SK-N-SH (cell line): ENCODE measurements around the gene IL27RA. TPM values are rescaled to one million over a fixed set of nuclear protein-coding genes. Genes with fewer than 3 reads are reported as not detected.
"Not testable (repeated sequence)": the region's sequence is repeated elsewhere in the genome, so short reads cannot be mapped to it uniquely, and the experiment has no call there.

Experiments used
- CTCF ChIA-PET: fragments of 300-600, 350-600 bp; formaldehyde crosslinking; extraction: SDS; loops from one replicate; lab custom pipeline; 2021; lab: Yijun Ruan, JAX
- POLR2A ChIA-PET: fragments of 350-600 bp; sonication (Branson Sonifier 250); formaldehyde crosslinking; extraction: SDS; loops from one replicate; lab custom pipeline; 2020; ENCODE audit warnings: antibody characterized with exemption, inconsistent platforms; lab: Yijun Ruan, JAX
- DNase-seq: peaks from one replicate; pipeline ENCODE4 v3.0.0; 2012
- H2AFZ ChIP-seq: fragments of 200-600 bp; sonication (generic); 2 replicates; pipeline ENCODE4 v1.8.1; 2016; ENCODE audit warnings: antibody characterized with exemption, mild to moderate bottlenecking, low read depth
- H3F3A ChIP-seq: fragments of 200-600 bp; sonication (generic); replicated peaks from 2 replicates; pipeline ENCODE3; 2016; ENCODE audit warnings: antibody characterized with exemption, mild to moderate bottlenecking; ENCODE audit not compliant: insufficient read depth
- H3K27ac ChIP-seq, 2 experiments: fragments of 200-500 bp in 1 of 2; fragments of 200-600 bp in 1 of 2; sonication (Bioruptor generic) in 1 of 2; sonication (generic), shearing (Covaris generic) in 1 of 2; 2 replicates each; pipeline versions ENCODE4 v1.5.1 to v1.6.1; 2014 to 2016; ENCODE audit warnings: low read depth in 2 of 2, inconsistent platforms in 1 of 2, low read length in 1 of 2, mild to moderate bottlenecking in 1 of 2, mixed read lengths in 1 of 2
- H3K27me3 ChIP-seq: fragments of 200-600 bp; sonication (generic), shearing (Covaris generic); 2 replicates; pipeline ENCODE4 v1.6.1; 2016; ENCODE audit warnings: mixed run types; ENCODE audit not compliant: insufficient read depth
- H3K36me3 ChIP-seq, 2 experiments: fragments of 200-500 bp in 1 of 2; fragments of 200-600 bp in 1 of 2; sonication (Bioruptor generic) in 1 of 2; sonication (generic) in 1 of 2; replicated peaks in 1 of 2; 2 replicates each; pipeline versions ENCODE3 to v1.5.1; 2014 to 2016; ENCODE audit warnings: low read length in 1 of 2, mild to moderate bottlenecking in 1 of 2; ENCODE audit not compliant: insufficient read depth in 2 of 2, control insufficient read depth in 1 of 2
- H3K4me1 ChIP-seq, 2 experiments: fragments of 200-500 bp in 1 of 2; fragments of 200-600 bp in 1 of 2; sonication (Bioruptor generic) in 1 of 2; sonication (generic), shearing (Covaris generic) in 1 of 2; 2 replicates each; pipeline versions ENCODE4 v1.5.1 to v1.6.1; 2014 to 2016; ENCODE audit warnings: low read depth in 1 of 2, low read length in 1 of 2, mixed run types in 1 of 2; ENCODE audit not compliant: insufficient read depth in 2 of 2, control insufficient read depth in 1 of 2
- H3K4me2 ChIP-seq: fragments of 200-600 bp; sonication (generic), shearing (Covaris generic); 2 replicates; pipeline ENCODE4 v1.6.1; 2017; ENCODE audit warnings: mixed run types
- H3K4me3 ChIP-seq, 2 experiments: fragments of 200-500 bp in 1 of 2; fragments of 200-600 bp in 1 of 2; sonication (Bioruptor generic) in 1 of 2; sonication (generic), shearing (Covaris generic) in 1 of 2; 2 replicates each; pipeline versions ENCODE4 v1.5.1 to v1.8.1; 2014 to 2016; ENCODE audit warnings: low read depth in 2 of 2, inconsistent platforms in 1 of 2, low read length in 1 of 2, mild to moderate bottlenecking in 1 of 2, mixed read lengths in 1 of 2, moderate library complexity in 1 of 2
- H3K79me2 ChIP-seq: fragments of 200-600 bp; sonication (generic); 2 replicates; pipeline ENCODE4 v1.8.1; 2017; ENCODE audit warnings: mild to moderate bottlenecking; ENCODE audit not compliant: insufficient read depth
- H3K9ac ChIP-seq: fragments of 200-600 bp; sonication (generic); 2 replicates; pipeline ENCODE4 v1.6.1; 2017; ENCODE audit warnings: mixed run types
- H3K9me2 ChIP-seq: fragments of 200-600 bp; sonication (generic); 2 replicates; pipeline ENCODE4 v1.6.1; 2017; ENCODE audit warnings: mixed run types
- H3K9me3 ChIP-seq: fragments of 200-600 bp; sonication (generic); 2 replicates; pipeline ENCODE4 v1.6.1; 2017; ENCODE audit warnings: mixed run types, mild to moderate bottlenecking, moderate library complexity
- H4K20me1 ChIP-seq: fragments of 200-600 bp; sonication (generic); 2 replicates; pipeline ENCODE4 v1.6.1; 2017; ENCODE audit warnings: mild to moderate bottlenecking, mixed run types; ENCODE audit not compliant: insufficient read depth
- CTCF ChIP-seq: fragments of 200-600 bp; sonication (generic); IDR thresholded peaks from 2 replicates; pipeline ENCODE4 v1.6.1; 2017; ENCODE audit warnings: antibody characterized with exemption, mild to moderate bottlenecking, moderate library complexity
- EP300 ChIP-seq, 2 experiments: IDR thresholded peaks; 2 replicates each; pipeline versions ENCODE4 v1.4.0 to v1.6.1; 2012; ENCODE audit warnings: borderline replicate concordance in 1 of 2, low read depth in 1 of 2, low read length in 1 of 2
- FOSL2 ChIP-seq: IDR thresholded peaks from 2 replicates; pipeline ENCODE4 v1.4.0; 2012; ENCODE audit warnings: low read depth, mild to moderate bottlenecking, moderate library complexity, borderline replicate concordance
- FOXJ3 ChIP-seq: sonication (generic); formaldehyde crosslinking; IDR thresholded peaks from 2 replicates; pipeline ENCODE4 v1.5.1; 2020; ENCODE audit warnings: mild to moderate bottlenecking, missing genetic modification reagents
- FOXM1 ChIP-seq: IDR thresholded peaks from 2 replicates; pipeline ENCODE4 v1.4.0; 2012; ENCODE audit warnings: low read depth, mild to moderate bottlenecking
- GABPA ChIP-seq: IDR thresholded peaks from 2 replicates; pipeline ENCODE4 v1.4.0; 2012; ENCODE audit warnings: low read depth, mild to moderate bottlenecking
- MEF2A ChIP-seq: IDR thresholded peaks from 2 replicates; pipeline ENCODE4 v1.4.0; 2012; ENCODE audit warnings: low read depth, borderline replicate concordance
- NRF1 ChIP-seq: IDR thresholded peaks from 2 replicates; pipeline ENCODE4 v1.6.1; 2012; ENCODE audit warnings: low read depth, mild to moderate bottlenecking, low read length
- RAD21 ChIP-seq: IDR thresholded peaks from 2 replicates; pipeline ENCODE4 v1.6.1; 2012; ENCODE audit warnings: mild to moderate bottlenecking, low read length
- RCOR1 ChIP-seq: fragments of 150-350 bp; IDR thresholded peaks from 2 replicates; pipeline ENCODE4 v1.6.1; 2017; ENCODE audit warnings: antibody characterized with exemption, low read length
- RFX5 ChIP-seq: IDR thresholded peaks from 2 replicates; pipeline ENCODE4 v1.6.1; 2012; ENCODE audit warnings: mild to moderate bottlenecking, improper control_type of control experiment, low read length
- RXRA ChIP-seq: IDR thresholded peaks from 2 replicates; pipeline ENCODE4 v1.4.0; 2012; ENCODE audit warnings: low read depth, mild to moderate bottlenecking, borderline replicate concordance
- TAF1 ChIP-seq: IDR thresholded peaks from 2 replicates; pipeline ENCODE4 v1.6.1; 2012; ENCODE audit warnings: low read depth, mild to moderate bottlenecking, low read length, moderate library complexity, borderline replicate concordance
- TEAD4 ChIP-seq: IDR thresholded peaks from 2 replicates; pipeline ENCODE4 v1.4.0; 2012; ENCODE audit warnings: mild to moderate bottlenecking, borderline replicate concordance; ENCODE audit not compliant: insufficient read depth
- USF1 ChIP-seq: IDR thresholded peaks from 2 replicates; pipeline ENCODE4 v1.4.0; 2012; ENCODE audit warnings: low read depth, borderline replicate concordance
- USF2 ChIP-seq: fragments of 150-350 bp; IDR thresholded peaks from 2 replicates; pipeline ENCODE4 v1.6.1; 2017; ENCODE audit warnings: antibody characterized with exemption, low read length, low read depth, borderline replicate concordance
- ZBTB33 ChIP-seq: IDR thresholded peaks from 2 replicates; pipeline ENCODE4 v1.4.0; 2012; ENCODE audit warnings: low read depth, borderline replicate concordance
- WGBS: methylation state at CpG from one replicate; pipeline ENCODE4 v1.1.6; 2017; ENCODE audit warnings: low lambda C conversion rate; 5-methylcytosine and 5-hydroxymethylcytosine counted together
- polyA plus RNA-seq, 3 experiments: library from polyadenylated mRNA; depleted of rRNA; stranded (reverse); fragments of >200 nt; gene quantifications; 2 replicates each; pipeline ENCODE4 v1.2.3, GENCODE V29; 2012

The IL27RA gene
- polyA plus RNA-seq, 1 of the 3 experiments (the other 2 are of a cell fraction), result 9.3 TPM

GRCh38 chr19:14033946-14034345, 2.4 kb downstream of the IL27RA start:
- Histone ChIP-seq H3K4me2 (no peak overlapping the region), H3K9ac (no peak overlapping the region), H3F3A (peaks cover 13% of the 10 kb centered on the region), H3K9me3 (no peaks in the 10 kb centered on the region), H3K9me2 (no peaks in the 10 kb centered on the region), H3K79me2 (no peaks in the 10 kb centered on the region), H3K4me3 (no peak overlapping the region), H3K4me1 (peaks cover 0 to 3% of the 10 kb centered on the region in 2 experiments; a peak in 1 of 4 replicates), H2AFZ (no peak overlapping the region), H3K27me3 (no peaks in the 10 kb centered on the region), H3K36me3 (no peaks in the 10 kb centered on the region), H3K27ac (no peak overlapping the region), H4K20me1 (no peaks in the 10 kb centered on the region)
- WGBS, result 100% methylated on average over 2 of the region's 2 CpGs
- CTCF ChIA-PET, result interaction anchor here (3.4 kb wide), 1 partner anchor 8 kb away, joined by 36 read pairs; no protein-coding TSS in a partner anchor
- TF ChIP-seq RCOR1 (no peak), NRF1 (no peak), RFX5 (no peak), TAF1 (no peak), FOXJ3 (no peak), TEAD4 (no peak), EP300 (IDR thresholded peaks at IDR 0.05; ENCODE audit: borderline replicate concordance in 1 of 2, low read depth in 1 of 2, low read length in 1 of 2) (no peak), ZBTB33 (no peak), FOSL2 (no peak), USF2 (no peak), CTCF (no peak), MEF2A (no peak), RXRA (no peak), GABPA (no peak), FOXM1 (no peak), RAD21 (no peak), USF1 (no peak)
- POLR2A ChIA-PET, result no interaction called here
- DNase-seq, result no peak

GRCh38 chr19:14035159-14035558, 3.6 kb downstream of the IL27RA start:
- H3K4me2 ChIP-seq, H3K27ac ChIP-seq, H3K4me3 ChIP-seq, DNase-seq, H4K20me1 ChIP-seq, H3K27me3 ChIP-seq, H3K9me3 ChIP-seq, H3K9ac ChIP-seq, H3K79me2 ChIP-seq, H3K4me1 ChIP-seq, H3K9me2 ChIP-seq, H2AFZ ChIP-seq, H3K36me3 ChIP-seq: not testable (repeated sequence)
- CTCF ChIA-PET, result interaction anchor here (0.7 to 1.4 kb wide), 4 partner anchors 12 to 173 kb away, joined by 3 to 4 read pairs (median 3); no protein-coding TSS in a partner anchor
- H3F3A ChIP-seq, result peaks cover 13% of the 10 kb centered on the region
- WGBS, result 90% methylated on average over 12 of the region's 12 CpGs
- POLR2A ChIA-PET, result interaction anchor here (0.7 kb wide), 1 partner anchor 97 kb away, joined by 3 read pairs; no protein-coding TSS in a partner anchor
